GM23248 (cell line): ENCODE results near the gene TBC1D25. TPM values are rescaled to one million over a fixed set of nuclear protein-coding genes. Genes with fewer than 3 reads are reported as not detected.

Source experiments
- DNase-seq: peaks from one replicate; pipeline ENCODE4 v3.0.0-alpha.2; 2015
- H2AFZ ChIP-seq: fragments of 200-600 bp; sonication (generic); 2 replicates; pipeline ENCODE4 v1.6.1; 2016; ENCODE audit warnings: antibody characterized with exemption
- H3F3A ChIP-seq: fragments of 200-600 bp; sonication (generic); 2 replicates; pipeline ENCODE4 v1.6.1; 2016; ENCODE audit warnings: mild to moderate bottlenecking, antibody characterized with exemption, mixed run types; ENCODE audit not compliant: insufficient read depth
- H3K27ac ChIP-seq: fragments of 200-600 bp; sonication (generic); 2 replicates; pipeline ENCODE4 v1.5.1; 2016; ENCODE audit warnings: mild to moderate bottlenecking
- H3K27me3 ChIP-seq: fragments of 200-600 bp; sonication (generic); replicated peaks from 2 replicates; pipeline ENCODE4 v1.6.1; 2016; ENCODE audit warnings: mild to moderate bottlenecking; ENCODE audit not compliant: insufficient read depth
- H3K36me3 ChIP-seq: fragments of 200-600 bp; sonication (generic); 2 replicates; pipeline ENCODE4 v1.6.1; 2016; ENCODE audit warnings: low read depth, mild to moderate bottlenecking
- H3K4me1 ChIP-seq: fragments of 200-600 bp; sonication (generic); 2 replicates; pipeline ENCODE4 v1.6.1; 2016; ENCODE audit warnings: mild to moderate bottlenecking; ENCODE audit not compliant: insufficient read depth
- H3K4me2 ChIP-seq: fragments of 200-600 bp; sonication (generic); one replicate; pipeline ENCODE4 v1.6.1; 2016; ENCODE audit warnings: mild to moderate bottlenecking; ENCODE audit not compliant: unreplicated experiment
- H3K4me3 ChIP-seq: fragments of 200-600 bp; sonication (generic); 2 replicates; pipeline ENCODE4 v1.5.1; 2016; ENCODE audit warnings: mild to moderate bottlenecking
- H3K79me2 ChIP-seq: fragments of 200-600 bp; sonication (generic); 2 replicates; pipeline ENCODE4 v1.6.1; 2016; ENCODE audit warnings: mild to moderate bottlenecking; ENCODE audit not compliant: insufficient read depth
- H3K9ac ChIP-seq: fragments of 200-600 bp; sonication (generic); 2 replicates; pipeline ENCODE4 v1.6.1; 2016; ENCODE audit warnings: mild to moderate bottlenecking
- H3K9me2 ChIP-seq: fragments of 200-600 bp; sonication (generic); 2 replicates; pipeline ENCODE4 v1.6.1; 2016; ENCODE audit warnings: mixed run types, mild to moderate bottlenecking, moderate library complexity; ENCODE audit not compliant: insufficient read depth
- H3K9me3 ChIP-seq: fragments of 200-600 bp; sonication (generic); one replicate; pipeline ENCODE4 v1.6.1; 2017; ENCODE audit warnings: low read depth
- H4K20me1 ChIP-seq: fragments of 200-600 bp; sonication (generic); 2 replicates; pipeline ENCODE4 v1.6.0; 2016; ENCODE audit not compliant: insufficient read depth
- EZH2 ChIP-seq: fragments of 200-600 bp; sonication (generic); IDR thresholded peaks from 2 replicates; pipeline ENCODE4 v1.6.1; 2018; ENCODE audit warnings: antibody characterized with exemption, mild to moderate bottlenecking; ENCODE audit not compliant: insufficient read depth, poor library complexity, severe bottlenecking
- EZH2phosphoT487 ChIP-seq: fragments of 200-600 bp; sonication (generic); IDR thresholded peaks from 2 replicates; pipeline ENCODE4 v1.6.1; 2018; ENCODE audit warnings: antibody characterized with exemption, moderate library complexity, mild to moderate bottlenecking, low read depth; ENCODE audit not compliant: insufficient read depth
- WGBS, 2 experiments: methylation state at CpG; one replicate each; pipeline ENCODE4 v1.1.6; 2015 to 2017; ENCODE audit warnings: low lambda C conversion rate in 2 of 2, low coverage in 1 of 2; ENCODE audit errors: missing lambda C conversion rate in 2 of 2; 5-methylcytosine and 5-hydroxymethylcytosine counted together
- in situ Hi-C: fragments of 300-500 bp; cut with MboI; formaldehyde crosslinking; loops from 2 replicates; pipeline ENCODE4 v1.15.0; 2020
- polyA plus RNA-seq: library from polyadenylated mRNA; unstranded; fragments of >200 nt; fragmentation: Nextera tagmentation; extraction: Ambion mirVana; gene quantifications from 2 replicates; pipeline ENCODE4 v1.2.1, GENCODE V29; 2016
- small RNA-seq: library from RNA; depleted of rRNA; stranded (forward); fragments of <200 nt; gene quantifications from one replicate; pipeline ENCODE3, GENCODE V24; 2014; ENCODE audit warnings: low read depth, low replicate concordance
- total RNA-seq: library from RNA; depleted of rRNA; stranded (reverse); fragments of >200 nt; shearing (Covaris generic); gene quantifications from 2 replicates; pipeline ENCODE4 v1.2.3, GENCODE V29; 2014; rRNA removed

The TBC1D25 gene
- total and polyA plus RNA-seq, 2 experiments from 2014 or later = 7.9 to 8.6 TPM

GRCh38 chrX:48604701-48605100, 65.2 kb downstream of the TBC1D25 start:
- Histone ChIP-seq H3F3A (no peaks in the 10 kb centered on the region), H3K9me2 (no peaks in the 10 kb centered on the region), H3K27ac (no peak overlapping the region), H4K20me1 (no peaks in the 10 kb centered on the region), H3K4me2 (no peak overlapping the region), H3K9ac (no peak overlapping the region), H3K79me2 (no peaks in the 10 kb centered on the region), H3K27me3 (no peaks in the 10 kb centered on the region), H3K4me3 (no peak overlapping the region), H3K36me3 (no peaks in the 10 kb centered on the region), H3K9me3 (no peaks in the 10 kb centered on the region), H2AFZ (no peak overlapping the region), H3K4me1 (no peaks in the 10 kb centered on the region)
- no peak for DNase-seq
- WGBS, 2 experiments = 98 to 100% methylated on average over 14 to 16 of the region's 16 CpGs
- in situ Hi-C loops = no loop called here
- no peak for TF ChIP-seq EZH2
- no peak for TF ChIP-seq EZH2phosphoT487

GRCh38 chrX:48606091-48606490, 66.6 kb downstream of the TBC1D25 start:
- TF ChIP-seq EZH2 = no peak
- TF ChIP-seq EZH2phosphoT487 = no peak

GRCh38 chrX:48611703-48612102, 72.2 kb downstream of the TBC1D25 start:
- Histone ChIP-seq H3K36me3 (no peaks in the 10 kb centered on the region), H3K79me2 (no peaks in the 10 kb centered on the region), H3F3A (no peaks in the 10 kb centered on the region), H3K9ac (no peak overlapping the region), H3K27me3 (no peaks in the 10 kb centered on the region), H3K27ac (no peak overlapping the region), H3K4me3 (no peak overlapping the region), H4K20me1 (no peaks in the 10 kb centered on the region), H3K9me2 (no peaks in the 10 kb centered on the region), H3K4me2 (no peak overlapping the region), H3K9me3 (no peaks in the 10 kb centered on the region), H3K4me1 (no peaks in the 10 kb centered on the region), H2AFZ (no peak overlapping the region)
- 42 to 53% methylated on average over 2 of the region's 2 CpGs for WGBS, 2 experiments
- in situ Hi-C loops = no loop called here
- TF ChIP-seq EZH2 = no peak
- TF ChIP-seq EZH2phosphoT487 = no peak
- DNase-seq = no peak

More at GRCh38 chrX:48606091-48606490, 66.6 kb downstream of the TBC1D25 start:
- H3F3A ChIP-seq = no peaks in the 10 kb centered on the region
- H3K27ac ChIP-seq = no peak overlapping the region
- no peaks in the 10 kb centered on the region for H3K9me3 ChIP-seq
- no peaks in the 10 kb centered on the region for H3K36me3 ChIP-seq
- no peaks in the 10 kb centered on the region for H4K20me1 ChIP-seq
- H3K4me3 ChIP-seq = no peak overlapping the region
- H3K4me1 ChIP-seq = no peaks in the 10 kb centered on the region
- H2AFZ ChIP-seq = no peak overlapping the region
- no peaks in the 10 kb centered on the region for H3K79me2 ChIP-seq
- no peak overlapping the region for H3K4me2 ChIP-seq
- no peak overlapping the region for H3K9ac ChIP-seq
- no peak for DNase-seq
- in situ Hi-C loops = no loop called here
- no peaks in the 10 kb centered on the region for H3K27me3 ChIP-seq
- H3K9me2 ChIP-seq = no peaks in the 10 kb centered on the region
- WGBS, 2 experiments = 44 to 50% methylated on average over 2 of the region's 6 CpGs

Small RNAs within 50 kb of the gene (small RNA-seq; reads per million reads assigned to genes)
- not detected for gene MRPL32P1

Other genes with a start within 250 kb of the TBC1D25 start
- gene SSX3, start 183.0 kb upstream of the TBC1D25 start, total RNA-seq = not detected in 2 replicates
- gene SSX3, start 183.0 kb upstream of the TBC1D25 start, polyA plus RNA-seq = not detected in 2 replicates
- gene SSX4, start 156.2 kb upstream of the TBC1D25 start, total RNA-seq = not detected in 2 replicates
- gene SSX4, start 156.2 kb upstream of the TBC1D25 start, polyA plus RNA-seq = not detected in 2 replicates
- gene SSX4B, start 127.8 kb upstream of the TBC1D25 start, total RNA-seq = not detected in 2 replicates
- gene SSX4B, start 127.8 kb upstream of the TBC1D25 start, polyA plus RNA-seq = not detected in 2 replicates
- 34.5 and 35.3 TPM in 2 replicates for gene SLC38A5, start 69.5 kb upstream of the TBC1D25 start, total RNA-seq
- 31.5 and 32.4 TPM in 2 replicates for gene SLC38A5, start 69.5 kb upstream of the TBC1D25 start, polyA plus RNA-seq
- gene FTSJ1, start 63.5 kb upstream of the TBC1D25 start, total RNA-seq = 95.2 and 152 TPM in 2 replicates
- gene FTSJ1, start 63.5 kb upstream of the TBC1D25 start, polyA plus RNA-seq = 64.9 and 70.6 TPM in 2 replicates
- gene PORCN, start 30.7 kb upstream of the TBC1D25 start, total RNA-seq = 15.4 and 32.2 TPM in 2 replicates
- gene PORCN, start 30.7 kb upstream of the TBC1D25 start, polyA plus RNA-seq = 20.3 and 22.9 TPM in 2 replicates
- 17.0 and 21.1 TPM in 2 replicates for gene EBP, start 17.9 kb upstream of the TBC1D25 start, total RNA-seq
- 45.0 and 48.3 TPM in 2 replicates for gene EBP, start 17.9 kb upstream of the TBC1D25 start, polyA plus RNA-seq
- gene RBM3, start 34.8 kb downstream of the TBC1D25 start, total RNA-seq = 188 and 210 TPM in 2 replicates
- 143 and 150 TPM in 2 replicates for gene RBM3, start 34.8 kb downstream of the TBC1D25 start, polyA plus RNA-seq
- gene WDR13, start 57.8 kb downstream of the TBC1D25 start, total RNA-seq = 120 and 149 TPM in 2 replicates
- 89.7 and 92.4 TPM in 2 replicates for gene WDR13, start 57.8 kb downstream of the TBC1D25 start, polyA plus RNA-seq
- not detected in 2 replicates for gene WAS, start 144.1 kb downstream of the TBC1D25 start, total RNA-seq
- not detected in 2 replicates for gene WAS, start 144.1 kb downstream of the TBC1D25 start, polyA plus RNA-seq
- gene SUV39H1, start 157.0 kb downstream of the TBC1D25 start, total RNA-seq = 6.8 and 8.1 TPM in 2 replicates
- 6.0 TPM in 2 replicates for gene SUV39H1, start 157.0 kb downstream of the TBC1D25 start, polyA plus RNA-seq
- gene GLOD5, start 222.0 kb downstream of the TBC1D25 start, total RNA-seq = not detected in 2 replicates
- gene GLOD5, start 222.0 kb downstream of the TBC1D25 start, polyA plus RNA-seq = not detected in 2 replicates
- not detected in 2 replicates for gene GATA1, start 246.9 kb downstream of the TBC1D25 start, total RNA-seq
- gene GATA1, start 246.9 kb downstream of the TBC1D25 start, polyA plus RNA-seq = not detected in 2 replicates